SK-N-MC (cell line): ENCODE measurements around the gene MAPK13.

Experiments used
- EZH2 ChIP-seq: fragments of 200-600 bp; sonication (generic); IDR thresholded peaks from one replicate; pipeline ENCODE4 v1.6.1; 2017; ENCODE audit warnings: antibody characterized with exemption
- FOXP2 ChIP-seq: optimal IDR thresholded peaks from 2 replicates; pipeline ENCODE3; 2011; ENCODE audit warnings: mild to moderate bottlenecking, moderate library complexity; ENCODE audit not compliant: insufficient read depth; ENCODE audit errors: extremely low read length, control extremely low read depth
- POLR2AphosphoS5 ChIP-seq: IDR thresholded peaks from 2 replicates; pipeline ENCODE4 v1.6.1; 2012; ENCODE audit warnings: mild to moderate bottlenecking, low read depth, low read length, borderline replicate concordance

GRCh38 chr6:36169023-36170007 lies 39.0 kb downstream of the MAPK13 start:
- TF ChIP-seq EZH2 (no peak), POLR2AphosphoS5 (no peak), FOXP2 (no peak)
